Activated CD4-positive, alpha-beta memory T cell treated with anti-CD3 and anti-CD28 coated beads for 36 hours (primary cell): Measurements from ENCODE around the gene B4GAT1. TPM values are rescaled to one million over a fixed set of nuclear protein-coding genes. Genes with fewer than 3 reads are reported as not detected.
A peak's percentile ranks its signal among the peaks of the same experiment; 100 is the strongest.
"Not testable (repeated sequence)": the region's sequence is repeated elsewhere in the genome, so short reads cannot be mapped to it uniquely, and the experiment has no call there.

Experiments used
- CTCF ChIA-PET: fragments of 350-600 bp; sonication (Branson Sonifier 250); formaldehyde crosslinking; loops from one replicate; lab custom pipeline; 2021; ENCODE audit warnings: antibody characterized with exemption, inconsistent platforms; lab: Charles Lee
- POLR2A ChIA-PET: fragments of 350-600 bp; sonication (Branson Sonifier 250); formaldehyde crosslinking; loops from one replicate; lab custom pipeline; 2021; ENCODE audit warnings: antibody characterized with exemption; lab: Charles Lee
- DNase-seq: peaks from one replicate; pipeline ENCODE4 v3.0.0-alpha.2; 2020
- H3K27ac Mint-ChIP-seq: one replicate; pipeline ENCODE4 v1.8.0; 2021; ENCODE audit warnings: mixed read lengths
- H3K27me3 Mint-ChIP-seq: one replicate; pipeline ENCODE4 v1.8.0; 2021; ENCODE audit warnings: mixed read lengths
- H3K36me3 Mint-ChIP-seq: one replicate; pipeline ENCODE4 v1.8.0; 2021; ENCODE audit warnings: mixed read lengths
- H3K4me1 Mint-ChIP-seq: one replicate; pipeline ENCODE4 v1.8.0; 2021; ENCODE audit warnings: low read depth, mixed read lengths
- H3K4me3 Mint-ChIP-seq: one replicate; pipeline ENCODE4 v1.8.0; 2021; ENCODE audit warnings: mild to moderate bottlenecking, mixed read lengths
- H3K9me3 Mint-ChIP-seq: one replicate; pipeline ENCODE4 v1.8.0; 2021; ENCODE audit warnings: mixed read lengths
- intact Hi-C: fragments of 100-400 bp; cut with micrococcal nuclease; formaldehyde crosslinking; loops from one replicate; pipeline ENCODE4 v1.15.1; 2023
- total RNA-seq, 2 experiments: library from RNA; stranded (reverse); gene quantifications; one replicate each; pipeline ENCODE4 v1.2.3, GENCODE V29; 2021

Gene B4GAT1
- total RNA-seq, 2 experiments from 2014 or later, result 8.2 to 8.3 TPM

GRCh38 chr11:66362481-66363147 is 15.2 kb upstream of the B4GAT1 start:
- H3K27me3 Mint-ChIP-seq, result no peaks in the 10 kb centered on the region
- no peak overlapping the region for H3K27ac Mint-ChIP-seq
- ChIA-PET CTCF (interaction anchor here (1.0 to 4.0 kb wide), 11 partner anchors 8 to 90 kb away, joined by 3 to 19 read pairs (median 8); partner anchors contain the start of genes B4GAT1, BRMS1, SLC29A2 and YIF1A), POLR2A (no interaction called here)
- no peak for DNase-seq
- H3K4me3 Mint-ChIP-seq, result no peak overlapping the region
- H3K4me1 Mint-ChIP-seq, result no peaks in the 10 kb centered on the region
- peaks cover 3% of the 10 kb centered on the region for H3K36me3 Mint-ChIP-seq
- no peaks in the 10 kb centered on the region for H3K9me3 Mint-ChIP-seq
- intact Hi-C loops, result no loop called here

DNA sequence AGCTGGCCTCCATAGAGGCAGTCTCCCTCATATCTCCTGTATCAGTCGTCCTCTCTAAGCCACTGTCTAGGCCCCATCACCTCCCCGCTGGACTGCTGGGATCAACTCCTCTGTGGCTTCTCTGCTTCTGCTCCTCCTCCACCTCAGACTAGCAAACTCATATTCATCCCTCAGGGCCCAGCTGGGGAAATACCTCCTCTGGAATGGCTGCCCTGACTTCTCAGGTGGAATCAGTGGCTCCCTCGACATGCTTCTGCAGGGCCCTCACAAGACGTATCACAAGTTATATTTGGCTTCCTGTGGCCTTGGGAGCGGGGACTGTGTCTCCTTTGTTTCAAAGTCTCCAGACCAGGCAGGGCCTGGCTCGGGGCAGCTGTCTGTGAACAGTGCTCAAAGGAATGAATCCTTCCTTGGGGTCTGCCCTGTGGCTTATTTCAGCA is 14.1 kb upstream of the B4GAT1 start:
- CTCF ChIA-PET, result interaction anchor here (1.6 kb wide), 1 partner anchor 10 kb away, joined by 3 read pairs; no protein-coding TSS in a partner anchor
- Mint-ChIP-seq H3K9me3 (no peaks in the 10 kb centered on the region), H3K36me3 (peaks cover 3% of the 10 kb centered on the region), H3K27me3 (no peaks in the 10 kb centered on the region), H3K4me1 (no peaks in the 10 kb centered on the region), H3K27ac (no peak overlapping the region), H3K4me3 (no peak overlapping the region)
- intact Hi-C loops, result no loop called here
- no peak for DNase-seq
- POLR2A ChIA-PET, result interaction anchor here (0.9 kb wide), 1 partner anchor 10 kb away, joined by 5 read pairs; the partner anchor contains the start of gene SLC29A2

DNA sequence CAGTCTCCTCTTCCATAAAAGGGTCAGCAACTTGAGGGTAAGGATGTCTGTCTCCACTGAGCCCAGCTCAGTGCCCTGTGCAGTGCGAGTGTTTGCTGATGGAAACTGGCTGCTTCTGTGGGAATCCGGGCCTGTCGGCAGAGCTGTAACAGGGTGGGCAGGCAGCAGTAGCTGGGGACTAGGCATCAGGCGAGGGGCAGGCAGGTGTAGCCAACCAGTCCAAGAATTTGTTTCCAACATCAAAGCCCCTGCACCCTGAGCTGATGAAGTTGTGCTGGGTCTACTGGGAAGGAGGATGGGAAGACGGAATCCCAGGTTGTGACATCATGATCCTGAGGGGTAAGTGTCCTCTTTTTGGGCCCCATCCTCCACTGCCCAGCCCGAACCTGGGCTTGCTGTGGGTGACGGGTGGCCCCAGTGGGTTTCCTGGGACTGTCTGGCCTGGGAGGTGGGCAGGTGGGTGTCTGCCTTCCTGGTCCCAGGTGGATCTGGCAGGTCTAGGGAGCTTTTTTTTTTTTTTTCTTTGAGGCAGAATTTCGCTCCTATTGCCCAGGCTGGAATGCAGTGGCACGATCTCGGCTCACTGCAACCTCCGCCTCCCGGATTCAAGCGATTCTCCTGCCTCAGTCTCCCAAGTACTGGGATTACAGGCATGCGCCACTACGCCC is 13.1 kb upstream of the B4GAT1 start:
- Mint-ChIP-seq H3K27me3 (no peaks in the 10 kb centered on the region), H3K9me3 (no peaks in the 10 kb centered on the region), H3K4me1 (no peaks in the 10 kb centered on the region), H3K27ac (no peak overlapping the region), H3K4me3 (no peak overlapping the region), H3K36me3 (peaks cover 3% of the 10 kb centered on the region)
- CTCF ChIA-PET, result interaction anchor here (1.6 kb wide), 1 partner anchor 9 kb away, joined by 3 read pairs; no protein-coding TSS in a partner anchor
- DNase-seq, result no peak
- intact Hi-C loops, result no loop called here
- POLR2A ChIA-PET, result interaction anchor here (0.9 kb wide), 1 partner anchor 11 kb away, joined by 5 read pairs; the partner anchor contains the start of gene SLC29A2

DNA sequence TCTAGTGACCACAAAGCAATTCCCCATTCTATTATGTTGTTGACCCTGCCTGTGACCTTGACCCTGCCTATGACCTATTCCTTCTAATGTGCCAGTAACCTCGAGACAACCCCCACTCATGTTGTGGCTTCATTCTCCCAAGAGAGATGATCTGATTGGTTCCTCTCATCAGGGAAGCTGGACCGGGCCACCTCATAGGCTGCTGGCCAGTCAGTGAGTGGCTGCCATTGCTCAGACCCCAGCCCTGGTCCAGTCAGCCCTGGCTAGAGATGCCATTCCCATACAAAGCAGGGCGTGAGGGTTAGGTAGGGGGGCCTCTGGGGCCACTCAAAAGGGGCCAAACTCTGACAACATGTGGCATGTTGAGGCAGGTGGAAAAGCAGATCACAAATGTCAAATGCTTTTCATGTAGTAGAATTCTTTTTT is 12.2 kb upstream of the B4GAT1 start:
- Mint-ChIP-seq H3K4me3 (no peak overlapping the region), H3K27ac (no peak overlapping the region)
- POLR2A ChIA-PET, result no interaction called here

GRCh38 chr11:66350560-66351235 is 3.3 kb upstream of the B4GAT1 start:
- ChIA-PET CTCF (interaction anchor here (1.0 to 1.7 kb wide), 4 partner anchors 11 to 36 kb away, joined by 3 to 8 read pairs (median 4); no protein-coding TSS in a partner anchor), POLR2A (interaction anchor here (0.6 kb wide), 2 partner anchors 22 to 34 kb away, joined by 3 read pairs; no protein-coding TSS in a partner anchor)
- intact Hi-C loops, H3K9me3 Mint-ChIP-seq, H3K27me3 Mint-ChIP-seq, H3K27ac Mint-ChIP-seq, H3K36me3 Mint-ChIP-seq, H3K4me3 Mint-ChIP-seq, DNase-seq: not testable (repeated sequence)
- H3K4me1 Mint-ChIP-seq, result peaks cover 19% of the 10 kb centered on the region

More for the DNA sequence above, 12.2 kb upstream of the B4GAT1 start:
- Mint-ChIP-seq H3K9me3 (no peaks in the 10 kb centered on the region), H3K4me1 (no peaks in the 10 kb centered on the region), H3K27me3 (no peaks in the 10 kb centered on the region), H3K36me3 (peaks cover 3% of the 10 kb centered on the region)
- no peak for DNase-seq
- CTCF ChIA-PET, result no interaction called here
- intact Hi-C loops, result no loop called here

DNA sequence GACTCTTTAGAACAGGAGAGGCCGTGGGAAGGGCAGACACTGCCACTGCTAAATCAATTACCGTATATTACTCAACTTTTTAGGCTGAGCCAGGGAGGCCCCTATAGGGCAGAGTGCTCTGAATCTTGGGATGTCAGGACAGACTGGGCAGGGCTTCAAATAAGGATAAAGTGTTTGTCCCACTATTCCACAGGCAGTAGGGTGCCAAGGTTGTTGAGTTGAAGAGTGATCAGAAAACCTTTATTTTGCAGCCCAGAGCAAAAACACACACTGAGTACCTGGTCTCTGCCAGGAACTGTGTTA is 1.6 kb upstream of the B4GAT1 start:
- intact Hi-C loops, result loop anchor here (5.0 kb wide), 1 partner anchor 38 kb away; no protein-coding TSS in a partner anchor
- CTCF ChIA-PET, result interaction anchor here (1.5 kb wide), 1 partner anchor 23 kb away, joined by 6 read pairs; no protein-coding TSS in a partner anchor
- POLR2A ChIA-PET, result no interaction called here
- H3K36me3 Mint-ChIP-seq, result peaks cover 5% of the 10 kb centered on the region
- H3K27me3 Mint-ChIP-seq, result peaks cover 3% of the 10 kb centered on the region
- H3K27ac Mint-ChIP-seq, result peak overlapping the region; percentile 54
- H3K9me3 Mint-ChIP-seq, result peaks cover 2% of the 10 kb centered on the region
- peaks cover 33% of the 10 kb centered on the region for H3K4me1 Mint-ChIP-seq
- DNase-seq, result no peak
- no peak overlapping the region for H3K4me3 Mint-ChIP-seq

GRCh38 chr11:66346476-66347424 is 679 bp downstream of the B4GAT1 start:
- H3K27me3 Mint-ChIP-seq, result peaks cover 3% of the 10 kb centered on the region
- peak overlapping the region; percentile 62 for H3K27ac Mint-ChIP-seq
- H3K9me3 Mint-ChIP-seq, result peaks cover 2% of the 10 kb centered on the region
- H3K36me3 Mint-ChIP-seq, result peaks cover 6% of the 10 kb centered on the region
- peak overlapping the region; percentile 74 for H3K4me3 Mint-ChIP-seq
- CTCF ChIA-PET, result interaction anchor here (0.6 to 3.5 kb wide), 7 partner anchors 17 to 679 kb away, joined by 3 to 14 read pairs (median 5); partner anchors contain the start of gene MRPL11
- POLR2A ChIA-PET, result interaction anchor here (1.2 to 1.5 kb wide), 2 partner anchors 24 to 133 kb away, joined by 4 to 5 read pairs; partner anchors contain the start of gene DPP3
- no peak for DNase-seq
- peaks cover 46% of the 10 kb centered on the region for H3K4me1 Mint-ChIP-seq
- intact Hi-C loops, result loop anchor here (5.0 kb wide), 1 partner anchor 41 kb away; no protein-coding TSS in a partner anchor

DNA sequence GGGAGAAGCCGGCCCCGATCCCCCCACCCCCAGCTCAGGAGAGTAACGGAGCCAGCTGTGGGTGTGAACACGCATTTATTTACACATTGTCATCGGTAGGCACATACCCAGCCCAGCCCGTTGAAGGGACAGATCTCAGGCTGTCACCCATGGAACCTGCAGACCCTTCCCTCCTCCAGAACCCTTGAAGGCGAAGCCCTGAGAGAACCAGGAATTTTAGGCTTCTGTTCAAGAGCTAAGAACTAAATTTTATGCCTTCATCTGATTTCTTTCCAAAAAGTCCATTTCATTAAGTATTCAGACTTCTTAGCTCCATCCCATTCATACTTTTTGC is 2.1 kb downstream of the B4GAT1 start:
- peaks cover 13% of the 10 kb centered on the region for H3K36me3 Mint-ChIP-seq
- peaks cover 3% of the 10 kb centered on the region for H3K27me3 Mint-ChIP-seq
- H3K27ac Mint-ChIP-seq, result peak overlapping the region; percentile 85
- ChIA-PET CTCF (interaction anchor here (0.7 to 3.5 kb wide), 5 partner anchors 19 to 93 kb away, joined by 3 to 33 read pairs (median 8); partner anchors contain the start of gene MRPL11), POLR2A (interaction anchor here (0.5 to 1.5 kb wide), 4 partner anchors 33 to 1421 kb away, joined by 3 to 6 read pairs (median 4); no protein-coding TSS in a partner anchor)
- no peak for DNase-seq
- intact Hi-C loops, result loop anchor here (1.0 to 5.0 kb wide), 4 partner anchors 33 to 498 kb away; partner anchors contain the start of genes RAB1B and RCE1
- peaks cover 2% of the 10 kb centered on the region for H3K9me3 Mint-ChIP-seq
- peaks cover 50% of the 10 kb centered on the region for H3K4me1 Mint-ChIP-seq
- peak overlapping the region; percentile 94 for H3K4me3 Mint-ChIP-seq

DNA sequence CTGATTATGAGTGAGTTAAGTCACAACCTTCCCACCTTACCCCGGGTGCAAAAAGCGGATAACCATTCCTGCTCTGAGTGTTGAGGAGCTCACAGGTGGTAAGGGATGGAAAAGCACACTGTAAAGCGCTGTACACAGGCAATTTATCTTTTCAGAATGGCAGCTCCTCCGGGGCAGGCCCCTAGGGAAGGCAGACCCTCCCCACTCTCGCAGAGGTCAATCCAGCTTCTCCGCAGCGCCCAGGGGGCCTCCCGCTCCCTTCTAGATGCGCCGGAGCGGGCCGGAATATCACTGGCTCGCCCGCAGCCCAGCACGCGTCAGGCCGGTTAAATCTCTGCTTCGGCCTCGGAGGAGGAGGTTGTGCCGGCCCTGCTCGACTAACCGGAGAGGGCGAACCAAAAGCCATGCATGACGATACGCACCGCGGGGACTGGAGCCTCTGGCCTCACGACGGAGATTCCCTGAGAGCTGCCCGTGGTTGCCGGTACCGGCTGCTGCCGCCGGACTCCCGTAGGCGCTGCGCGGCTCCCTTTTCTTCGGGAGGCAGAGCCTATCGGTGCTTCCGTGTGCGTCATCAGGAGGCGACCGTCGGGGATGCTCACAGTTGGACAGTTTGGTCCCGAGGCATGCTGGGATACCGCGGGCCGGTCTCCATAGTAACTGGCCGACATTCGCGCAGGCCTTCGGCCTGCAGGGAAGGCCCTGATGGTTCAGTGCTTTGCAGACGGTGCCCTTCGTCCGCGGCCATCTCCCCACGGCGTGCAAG is 2.7 kb downstream of the B4GAT1 start, which contains the start of gene BRMS1:
Gene BRMS1, minus strand, starts transcription at position 555 of the 766 bp plus-strand sequence. CDS start 2,870 bp downstream, outside the sequence.
- Mint-ChIP-seq H3K36me3 (peaks cover 15% of the 10 kb centered on the region), H3K4me1 (peaks cover 50% of the 10 kb centered on the region), H3K27me3 (peaks cover 3% of the 10 kb centered on the region), H3K4me3 (peak within 1 kb of the TSS; percentile 94), H3K9me3 (peaks cover 2% of the 10 kb centered on the region), H3K27ac (peak within 1 kb of the TSS; percentile 85)
- intact Hi-C loops, result loop anchor here (1.0 to 5.0 kb wide), 4 partner anchors 32 to 499 kb away; partner anchors contain the start of genes RAB1B and RCE1
- POLR2A ChIA-PET, result interaction anchor here (0.5 to 1.5 kb wide), 5 partner anchors 26 to 1421 kb away, joined by 3 to 6 read pairs (median 4); no protein-coding TSS in a partner anchor
- peak; percentile 98 for DNase-seq
- CTCF ChIA-PET, result interaction anchor here (0.6 to 3.5 kb wide), 11 partner anchors 9 to 507 kb away, joined by 3 to 33 read pairs (median 4); partner anchors contain the start of genes MRPL11 and RIN1

DNA sequence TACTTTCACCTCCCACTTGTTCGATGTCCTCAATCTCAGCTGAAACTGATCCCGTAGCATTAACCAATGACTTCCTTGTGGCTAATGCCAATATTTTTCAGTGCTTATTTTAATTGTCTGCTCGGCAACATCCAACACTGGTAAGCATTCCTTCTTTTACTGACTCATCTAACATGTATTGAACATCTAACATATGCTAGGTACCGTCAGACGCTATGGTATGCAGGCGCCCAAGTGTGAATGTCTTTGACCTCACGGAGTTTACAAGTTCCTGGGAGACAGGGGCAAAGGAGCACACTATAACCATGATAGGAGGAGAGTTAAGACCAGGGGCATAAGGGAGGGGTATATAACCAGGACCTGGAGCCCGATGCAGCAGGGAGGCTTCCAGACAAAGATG is 4.3 kb downstream of the B4GAT1 start:
- Mint-ChIP-seq H3K36me3 (peaks cover 18% of the 10 kb centered on the region), H3K27ac (no peak overlapping the region), H3K4me3 (peak overlapping the region; percentile 94), H3K9me3 (peaks cover 2% of the 10 kb centered on the region), H3K4me1 (peaks cover 43% of the 10 kb centered on the region), H3K27me3 (peaks cover 3% of the 10 kb centered on the region)
- POLR2A ChIA-PET, result no interaction called here
- DNase-seq, result no peak
- CTCF ChIA-PET, result interaction anchor here (1.2 to 2.9 kb wide), 4 partner anchors 31 to 508 kb away, joined by 3 to 33 read pairs (median 6); no protein-coding TSS in a partner anchor
- intact Hi-C loops, result no loop called here
